ENCODE data around the gene B3GAT1.

B3GAT1 gene

GRCh38 chr11:134388590-134388989 is 23.5 kb downstream of the B3GAT1 start:
- no peaks in the 10 kb centered on the region for H3K4me1 ChIP-seq (ENCODE audit: control insufficient read depth, insufficient read depth, low read length)
- H3K36me3 ChIP-seq (ENCODE audit: control insufficient read depth in 2 of 2, insufficient read depth in 2 of 2, low read length in 2 of 2): no peaks in the 10 kb centered on the region
- no peak overlapping the region for H3K27ac ChIP-seq (ENCODE audit: low read length)
- no peak overlapping the region for H3K4me3 ChIP-seq (ENCODE audit: low read length in 2 of 2)
- peaks cover 6% of the 10 kb centered on the region in 2 donors for H3K27me3 ChIP-seq (ENCODE audit: control insufficient read depth in 1 of 2, insufficient read depth in 2 of 2, low read length in 2 of 2)
- no peaks in the 10 kb centered on the region for H3K9me3 ChIP-seq (ENCODE audit: control insufficient read depth in 2 of 2, low read length in 2 of 2)
- H3K9ac ChIP-seq (ENCODE audit: low read length in 2 of 2): no peak overlapping the region

GRCh38 chr11:134387501-134387900 is 24.5 kb downstream of the B3GAT1 start:
- Histone ChIP-seq H3K36me3 (ENCODE audit: control insufficient read depth in 2 of 2, insufficient read depth in 2 of 2, low read length in 2 of 2) (no peaks in the 10 kb centered on the region), H3K27ac (ENCODE audit: low read length) (no peak overlapping the region), H3K27me3 (ENCODE audit: control insufficient read depth in 1 of 2, insufficient read depth in 2 of 2, low read length in 2 of 2) (peaks cover 6% of the 10 kb centered on the region in 2 donors), H3K9me3 (ENCODE audit: control insufficient read depth in 2 of 2, low read length in 2 of 2) (no peaks in the 10 kb centered on the region), H3K4me1 (ENCODE audit: control insufficient read depth, insufficient read depth, low read length) (no peaks in the 10 kb centered on the region), H3K4me3 (ENCODE audit: low read length in 2 of 2) (no peak overlapping the region), H3K9ac (ENCODE audit: low read length in 2 of 2) (no peak overlapping the region)

- Histone ChIP-seq H3K36me3 (ENCODE audit: control insufficient read depth in 2 of 2, insufficient read depth in 2 of 2, low read length in 2 of 2) (no peaks in the 10 kb centered on the region), H3K4me3 (ENCODE audit: low read length in 2 of 2) (no peak overlapping the region), H3K9ac (ENCODE audit: low read length in 2 of 2) (no peak overlapping the region), H3K27ac (ENCODE audit: low read length) (no peak overlapping the region), H3K4me1 (ENCODE audit: control insufficient read depth, insufficient read depth, low read length) (no peaks in the 10 kb centered on the region), H3K9me3 (ENCODE audit: control insufficient read depth in 2 of 2, low read length in 2 of 2) (no peaks in the 10 kb centered on the region), H3K27me3 (ENCODE audit: control insufficient read depth in 1 of 2, insufficient read depth in 2 of 2, low read length in 2 of 2) (peaks cover 6% of the 10 kb centered on the region in 2 donors)
These were observed 25.1 kb downstream of the B3GAT1 start for GRCh38 chr11:134386945-134387344.

GRCh38 chr11:134385774-134386565 is 26.1 kb downstream of the B3GAT1 start:
- no peak overlapping the region for H3K9ac ChIP-seq (ENCODE audit: low read length in 2 of 2)
- no peaks in the 10 kb centered on the region for H3K4me1 ChIP-seq (ENCODE audit: control insufficient read depth, insufficient read depth, low read length)
- no peaks in the 10 kb centered on the region for H3K9me3 ChIP-seq (ENCODE audit: control insufficient read depth in 2 of 2, low read length in 2 of 2)
- H3K27me3 ChIP-seq (ENCODE audit: control insufficient read depth in 1 of 2, insufficient read depth in 2 of 2, low read length in 2 of 2): peaks cover 6% of the 10 kb centered on the region in 2 donors
- H3K4me3 ChIP-seq (ENCODE audit: low read length in 2 of 2): no peak overlapping the region
- H3K36me3 ChIP-seq (ENCODE audit: control insufficient read depth in 2 of 2, insufficient read depth in 2 of 2, low read length in 2 of 2): no peaks in the 10 kb centered on the region
- H3K27ac ChIP-seq (ENCODE audit: low read length): no peak overlapping the region

GRCh38 chr11:134385171-134385570 is 26.9 kb downstream of the B3GAT1 start:
- no peaks in the 10 kb centered on the region for H3K36me3 ChIP-seq (ENCODE audit: control insufficient read depth in 2 of 2, insufficient read depth in 2 of 2, low read length in 2 of 2)
- no peak overlapping the region for H3K27ac ChIP-seq (ENCODE audit: low read length)
- no peaks in the 10 kb centered on the region for H3K4me1 ChIP-seq (ENCODE audit: control insufficient read depth, insufficient read depth, low read length)
- H3K9me3 ChIP-seq (ENCODE audit: control insufficient read depth in 2 of 2, low read length in 2 of 2): no peaks in the 10 kb centered on the region
- no peak overlapping the region for H3K9ac ChIP-seq (ENCODE audit: low read length in 2 of 2)
- H3K27me3 ChIP-seq (ENCODE audit: control insufficient read depth in 1 of 2, insufficient read depth in 2 of 2, low read length in 2 of 2): peaks cover 3 to 6% of the 10 kb centered on the region in 2 donors
- no peak overlapping the region for H3K4me3 ChIP-seq (ENCODE audit: low read length in 2 of 2)

GRCh38 chr11:134384406-134384805 is 27.6 kb downstream of the B3GAT1 start:
- no peak overlapping the region for H3K4me3 ChIP-seq (ENCODE audit: low read length in 2 of 2)
- H3K27me3 ChIP-seq (ENCODE audit: control insufficient read depth in 1 of 2, insufficient read depth in 2 of 2, low read length in 2 of 2): peaks cover 3 to 6% of the 10 kb centered on the region in 2 donors
- no peak overlapping the region for H3K27ac ChIP-seq (ENCODE audit: low read length)
- H3K9ac ChIP-seq (ENCODE audit: low read length in 2 of 2): no peak overlapping the region
- H3K36me3 ChIP-seq (ENCODE audit: control insufficient read depth in 2 of 2, insufficient read depth in 2 of 2, low read length in 2 of 2): no peaks in the 10 kb centered on the region
- H3K4me1 ChIP-seq (ENCODE audit: control insufficient read depth, insufficient read depth, low read length): no peaks in the 10 kb centered on the region
- H3K9me3 ChIP-seq (ENCODE audit: control insufficient read depth in 2 of 2, low read length in 2 of 2): no peaks in the 10 kb centered on the region

- Histone ChIP-seq H3K4me3 (ENCODE audit: low read length in 2 of 2) (no peak overlapping the region), H3K9me3 (ENCODE audit: control insufficient read depth in 2 of 2, low read length in 2 of 2) (no peaks in the 10 kb centered on the region), H3K4me1 (ENCODE audit: control insufficient read depth, insufficient read depth, low read length) (no peaks in the 10 kb centered on the region), H3K9ac (ENCODE audit: low read length in 2 of 2) (no peak overlapping the region), H3K27ac (ENCODE audit: low read length) (no peak overlapping the region), H3K27me3 (ENCODE audit: control insufficient read depth in 1 of 2, insufficient read depth in 2 of 2, low read length in 2 of 2) (peaks cover 3 to 6% of the 10 kb centered on the region in 2 donors), H3K36me3 (ENCODE audit: control insufficient read depth in 2 of 2, insufficient read depth in 2 of 2, low read length in 2 of 2) (no peaks in the 10 kb centered on the region)
These were observed 28.3 kb downstream of the B3GAT1 start for GRCh38 chr11:134383576-134384221.

- no peak overlapping the region for H3K27ac ChIP-seq (ENCODE audit: low read length)
- no peak overlapping the region for H3K9ac ChIP-seq (ENCODE audit: low read length in 2 of 2)
- H3K36me3 ChIP-seq (ENCODE audit: control insufficient read depth in 2 of 2, insufficient read depth in 2 of 2, low read length in 2 of 2): no peaks in the 10 kb centered on the region
- no peak overlapping the region for H3K4me3 ChIP-seq (ENCODE audit: low read length in 2 of 2)
- H3K27me3 ChIP-seq (ENCODE audit: control insufficient read depth in 1 of 2, insufficient read depth in 2 of 2, low read length in 2 of 2): peaks cover 3 to 6% of the 10 kb centered on the region in 2 donors
- no peaks in the 10 kb centered on the region for H3K9me3 ChIP-seq (ENCODE audit: control insufficient read depth in 2 of 2, low read length in 2 of 2)
- no peaks in the 10 kb centered on the region for H3K4me1 ChIP-seq (ENCODE audit: control insufficient read depth, insufficient read depth, low read length)
These were observed 29.2 kb downstream of the B3GAT1 start for GRCh38 chr11:134382830-134383229.

- Histone ChIP-seq H3K27ac (ENCODE audit: low read length) (no peak overlapping the region), H3K4me1 (ENCODE audit: control insufficient read depth, insufficient read depth, low read length) (no peaks in the 10 kb centered on the region), H3K9ac (ENCODE audit: low read length in 2 of 2) (no peak overlapping the region), H3K36me3 (ENCODE audit: control insufficient read depth in 2 of 2, insufficient read depth in 2 of 2, low read length in 2 of 2) (peaks cover 0 to 2% of the 10 kb centered on the region in 2 donors), H3K9me3 (ENCODE audit: control insufficient read depth in 2 of 2, low read length in 2 of 2) (no peaks in the 10 kb centered on the region), H3K27me3 (ENCODE audit: control insufficient read depth in 1 of 2, insufficient read depth in 2 of 2, low read length in 2 of 2) (peaks cover 3 to 6% of the 10 kb centered on the region in 2 donors), H3K4me3 (ENCODE audit: low read length in 2 of 2) (no peak overlapping the region)
These were observed 29.8 kb downstream of the B3GAT1 start for GRCh38 chr11:134382257-134382656.

GRCh38 chr11:134380785-134381184 is 31.3 kb downstream of the B3GAT1 start:
- H3K9ac ChIP-seq (ENCODE audit: low read length in 2 of 2): no peak overlapping the region
- no peaks in the 10 kb centered on the region for H3K9me3 ChIP-seq (ENCODE audit: control insufficient read depth in 2 of 2, low read length in 2 of 2)
- H3K36me3 ChIP-seq (ENCODE audit: control insufficient read depth in 2 of 2, insufficient read depth in 2 of 2, low read length in 2 of 2): peaks cover 0 to 2% of the 10 kb centered on the region in 2 donors
- H3K4me3 ChIP-seq (ENCODE audit: low read length in 2 of 2): no peak overlapping the region
- H3K27ac ChIP-seq (ENCODE audit: low read length): no peak overlapping the region
- no peaks in the 10 kb centered on the region for H3K4me1 ChIP-seq (ENCODE audit: control insufficient read depth, insufficient read depth, low read length)
- peaks cover 3 to 4% of the 10 kb centered on the region in 2 donors for H3K27me3 ChIP-seq (ENCODE audit: control insufficient read depth in 1 of 2, insufficient read depth in 2 of 2, low read length in 2 of 2)

- Histone ChIP-seq H3K27ac (ENCODE audit: low read length) (no peak overlapping the region), H3K4me1 (ENCODE audit: control insufficient read depth, insufficient read depth, low read length) (no peaks in the 10 kb centered on the region), H3K4me3 (ENCODE audit: low read length in 2 of 2) (no peak overlapping the region), H3K9ac (ENCODE audit: low read length in 2 of 2) (no peak overlapping the region), H3K9me3 (ENCODE audit: control insufficient read depth in 2 of 2, low read length in 2 of 2) (no peaks in the 10 kb centered on the region), H3K36me3 (ENCODE audit: control insufficient read depth in 2 of 2, insufficient read depth in 2 of 2, low read length in 2 of 2) (peaks cover 0 to 2% of the 10 kb centered on the region in 2 donors), H3K27me3 (ENCODE audit: control insufficient read depth in 1 of 2, insufficient read depth in 2 of 2, low read length in 2 of 2) (peaks cover 0 to 3% of the 10 kb centered on the region in 2 donors)
These were observed 31.8 kb downstream of the B3GAT1 start for GRCh38 chr11:134380229-134380628.
